Tibial nerve (tissue), 4 donors: ENCODE results near the gene GTF2F2.

Source experiments
- CTCF ChIP-seq, 5 experiments: fragments of 200-600 bp in 3 of 5; fragments of 450-650 bp in 2 of 5; sonication (generic) in 3 of 5; IDR thresholded peaks; one replicate each; pipeline ENCODE4 v1.5.1; 2016 to 2019; ENCODE audit warnings: antibody characterized with exemption in 5 of 5, mild to moderate bottlenecking in 3 of 5, moderate library complexity in 2 of 5
- EP300 ChIP-seq, 2 donors: sonication (generic); formaldehyde crosslinking; IDR thresholded peaks; one replicate each; pipeline ENCODE4 v1.6.1; 2017; ENCODE audit warnings: antibody characterized with exemption in 2 of 2, mild to moderate bottlenecking in 1 of 2
- POLR2A ChIP-seq, 2 donors: fragments of 450-650 bp; IDR thresholded peaks; one replicate each; pipeline ENCODE4 v1.6.1; 2017; ENCODE audit warnings: antibody characterized with exemption in 2 of 2, mild to moderate bottlenecking in 2 of 2, moderate library complexity in 2 of 2

- TF ChIP-seq POLR2A (IDR thresholded peaks at IDR 0.05) (no peak), CTCF (IDR thresholded peaks at IDR 0.05) (no peak), EP300 (IDR thresholded peaks at IDR 0.05) (no peak)
Measured at GRCh38 chr13:45073809-45074208, 46.5 kb upstream of the GTF2F2 start.
